ENCODE measurements around the gene UBA52. TPM values are rescaled to one million over a fixed set of nuclear protein-coding genes. Genes with fewer than 3 reads are reported as not detected.
"Not testable (repeated sequence)": the region's sequence is repeated elsewhere in the genome, so short reads cannot be mapped to it uniquely, and the experiment has no call there.

Gene UBA52
- total and polyA plus RNA-seq, 10 of the 15 experiments (the other 5 are each of a cell fraction or from before 2014, with no cell fraction given) = 1,131 to 2,392 (median 1,645) TPM

DNA sequence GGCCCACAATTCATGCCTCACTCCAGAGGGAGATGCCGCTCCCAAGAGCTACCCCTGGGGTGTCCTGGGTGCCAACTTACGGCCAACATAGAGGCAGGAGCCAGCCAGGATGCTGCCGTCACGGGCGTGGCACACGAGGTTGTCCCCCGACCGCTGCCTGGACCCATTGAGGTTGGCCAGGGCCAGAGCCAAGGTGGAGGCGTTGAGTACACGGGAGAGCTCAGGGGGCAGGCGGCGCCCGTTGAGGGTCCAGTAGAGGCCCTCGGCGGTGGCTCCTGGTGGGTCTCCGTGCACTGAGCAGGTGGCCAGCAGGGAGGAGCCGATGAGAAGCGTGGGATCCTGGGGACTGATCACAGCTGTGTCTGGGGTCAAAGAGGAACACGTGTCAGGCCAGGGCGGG, 27.8 kb downstream of the UBA52 start (continued):
- TF ChIP-seq, protein P1, sequence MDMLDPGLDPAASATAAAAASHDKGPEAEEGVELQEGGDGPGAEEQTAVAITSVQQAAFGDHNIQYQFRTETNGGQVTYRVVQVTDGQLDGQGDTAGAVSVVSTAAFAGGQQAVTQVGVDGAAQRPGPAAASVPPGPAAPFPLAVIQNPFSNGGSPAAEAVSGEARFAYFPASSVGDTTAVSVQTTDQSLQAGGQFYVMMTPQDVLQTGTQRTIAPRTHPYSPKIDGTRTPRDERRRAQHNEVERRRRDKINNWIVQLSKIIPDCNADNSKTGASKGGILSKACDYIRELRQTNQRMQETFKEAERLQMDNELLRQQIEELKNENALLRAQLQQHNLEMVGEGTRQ (IDR thresholded peaks at IDR 0.05; ENCODE audit: borderline replicate concordance, low read depth, low read length) = no peak
- TF ChIP-seq BHLHE40 (IDR thresholded peaks at IDR 0.05; ENCODE audit: borderline replicate concordance in 1 of 2, low read depth in 2 of 2, low read length in 1 of 2) = no peak

DNA sequence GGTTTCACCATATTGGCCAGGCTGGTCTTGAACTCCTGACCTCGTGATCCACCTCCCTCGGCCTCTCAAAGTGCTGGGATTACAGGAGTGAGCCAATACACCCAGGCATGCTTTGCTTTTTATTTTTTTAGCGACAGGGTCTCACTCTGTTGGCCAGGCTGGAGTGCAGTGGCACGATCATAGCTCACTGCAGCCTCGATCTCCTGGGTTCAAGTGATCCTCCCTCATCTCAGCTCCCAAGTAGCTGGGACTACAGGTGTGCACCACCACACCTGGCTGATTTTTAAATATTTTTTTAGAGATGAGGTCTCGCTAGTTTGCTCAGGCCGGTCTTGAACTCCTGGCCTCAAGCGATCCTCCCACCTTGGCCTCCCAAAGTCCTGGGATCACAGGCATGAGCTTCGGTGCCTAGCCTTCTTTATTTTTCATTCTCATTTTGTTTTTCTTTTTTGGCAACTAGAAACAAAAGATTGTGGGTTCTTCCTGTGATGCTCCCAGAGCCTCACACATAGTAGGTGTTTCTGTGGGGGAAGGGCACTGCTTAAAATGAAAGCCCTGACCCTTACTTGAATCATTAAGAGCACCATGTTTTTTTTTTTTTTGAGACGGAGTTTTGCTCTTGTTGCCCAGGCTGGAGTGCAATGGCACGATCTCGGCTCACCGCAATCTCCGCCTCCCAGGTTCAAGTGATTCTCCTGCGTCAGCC, 29.2 kb downstream of the UBA52 start:
- H3K36me3 ChIP-seq (ENCODE audit: control insufficient read depth in 2 of 2, insufficient read depth in 2 of 2, low read length in 1 of 2); SMC1A ChIA-PET (ENCODE audit: uncharacterized antibody, unreplicated experiment); H4K20me1 ChIP-seq (ENCODE audit: control insufficient read depth, insufficient read depth); H3K4me2 ChIP-seq (ENCODE audit: control insufficient read depth, insufficient read depth); in situ Hi-C loops (cut with MboI); RAD21 ChIA-PET (ENCODE audit: unreplicated experiment); CTCF ChIA-PET; BruUV-seq (replicated peaks); H3K9ac ChIP-seq (ENCODE audit: control insufficient read depth, insufficient read depth, low read length); H3K9me3 ChIP-seq (replicated peaks; ENCODE audit: control insufficient read depth, insufficient read depth, low read length); H3K79me2 ChIP-seq (ENCODE audit: control insufficient read depth, insufficient read depth, low read length); H3K27ac ChIP-seq (ENCODE audit: control insufficient read depth, insufficient read depth); FAIRE-seq; ATAC-seq; intact Hi-C loops (cut with micrococcal nuclease; ENCODE audit: unreplicated experiment); H3K4me1 ChIP-seq (ENCODE audit: control insufficient read depth, insufficient read depth, low read length); H3K4me3 ChIP-seq; DNase-seq (ENCODE audit: low read depth, low spot score); H3K27me3 ChIP-seq (replicated peaks in 1 of 2; ENCODE audit: control insufficient read depth in 2 of 2, insufficient read depth in 2 of 2, low read length in 1 of 2); H2AFZ ChIP-seq (ENCODE audit: control insufficient read depth, low read depth, low read length): not testable (repeated sequence)
- 71% methylated on average over 15 of the region's 15 CpGs for WGBS (ENCODE audit: insufficient coverage, insufficient replicate concordance, low lambda C conversion rate, missing lambda C conversion rate)
- POLR2A ChIA-PET = interaction anchor here (0.5 to 0.6 kb wide), 2 partner anchors 118 to 280 kb away, joined by 3 read pairs; no protein-coding TSS in a partner anchor

GRCh38 chr19:18601875-18602274, 30.2 kb downstream of the UBA52 start:
- ChIA-PET POLR2A (no interaction called here), CTCF (interaction anchor here (0.6 kb wide), 1 partner anchor 14 kb away, joined by 4 read pairs; no protein-coding TSS in a partner anchor), SMC1A (ENCODE audit: uncharacterized antibody, unreplicated experiment) (no interaction called here), RAD21 (ENCODE audit: unreplicated experiment) (no interaction called here)
- peaks cover 8 to 10% of the 10 kb centered on the region in 2 experiments for H3K27me3 ChIP-seq (replicated peaks in 1 of 2; ENCODE audit: control insufficient read depth in 2 of 2, insufficient read depth in 2 of 2, low read length in 1 of 2)
- no peak overlapping the region for H2AFZ ChIP-seq (ENCODE audit: control insufficient read depth, low read depth, low read length)
- in situ Hi-C loops (cut with MboI) (no loop called here), intact Hi-C loops (cut with micrococcal nuclease; ENCODE audit: unreplicated experiment) (no loop called here)
- no peak overlapping the region for H3K9ac ChIP-seq (ENCODE audit: control insufficient read depth, insufficient read depth, low read length)
- H3K9me3 ChIP-seq (replicated peaks; ENCODE audit: control insufficient read depth, insufficient read depth, low read length) = no peaks in the 10 kb centered on the region
- no peaks in the 10 kb centered on the region; the same call in 1 of the 2 replicates for H4K20me1 ChIP-seq (ENCODE audit: control insufficient read depth, insufficient read depth)
- no peaks in the 10 kb centered on the region for H3K36me3 ChIP-seq (ENCODE audit: control insufficient read depth in 2 of 2, insufficient read depth in 2 of 2, low read length in 1 of 2)
- DNase-seq (ENCODE audit: low read depth, low spot score) (no peak), ATAC-seq (no peak), FAIRE-seq (no peak)
- no peaks in the 10 kb centered on the region for H3K79me2 ChIP-seq (ENCODE audit: control insufficient read depth, insufficient read depth, low read length)
- H3K4me1 ChIP-seq (ENCODE audit: control insufficient read depth, insufficient read depth, low read length) = no peaks in the 10 kb centered on the region
- no TSS peak for BruUV-seq (replicated peaks)
- no peak overlapping the region for H3K4me2 ChIP-seq (ENCODE audit: control insufficient read depth, insufficient read depth)
- H3K27ac ChIP-seq (ENCODE audit: control insufficient read depth, insufficient read depth) = no peak overlapping the region
- 49% methylated on average over 4 of the region's 4 CpGs for WGBS (ENCODE audit: insufficient coverage, insufficient replicate concordance, low lambda C conversion rate, missing lambda C conversion rate)
- H3K4me3 ChIP-seq = no peak overlapping the region
- TF ChIP-seq JUND (IDR thresholded peaks at IDR 0.05; ENCODE audit: low read depth, low read length) = no peak
- TF ChIP-seq ATF2 (IDR thresholded peaks at IDR 0.05; ENCODE audit: low read length) = no peak
- no peak for TF ChIP-seq CBX3 (IDR thresholded peaks at IDR 0.05; ENCODE audit: borderline replicate concordance, low read depth)
- TF ChIP-seq, protein P2, sequence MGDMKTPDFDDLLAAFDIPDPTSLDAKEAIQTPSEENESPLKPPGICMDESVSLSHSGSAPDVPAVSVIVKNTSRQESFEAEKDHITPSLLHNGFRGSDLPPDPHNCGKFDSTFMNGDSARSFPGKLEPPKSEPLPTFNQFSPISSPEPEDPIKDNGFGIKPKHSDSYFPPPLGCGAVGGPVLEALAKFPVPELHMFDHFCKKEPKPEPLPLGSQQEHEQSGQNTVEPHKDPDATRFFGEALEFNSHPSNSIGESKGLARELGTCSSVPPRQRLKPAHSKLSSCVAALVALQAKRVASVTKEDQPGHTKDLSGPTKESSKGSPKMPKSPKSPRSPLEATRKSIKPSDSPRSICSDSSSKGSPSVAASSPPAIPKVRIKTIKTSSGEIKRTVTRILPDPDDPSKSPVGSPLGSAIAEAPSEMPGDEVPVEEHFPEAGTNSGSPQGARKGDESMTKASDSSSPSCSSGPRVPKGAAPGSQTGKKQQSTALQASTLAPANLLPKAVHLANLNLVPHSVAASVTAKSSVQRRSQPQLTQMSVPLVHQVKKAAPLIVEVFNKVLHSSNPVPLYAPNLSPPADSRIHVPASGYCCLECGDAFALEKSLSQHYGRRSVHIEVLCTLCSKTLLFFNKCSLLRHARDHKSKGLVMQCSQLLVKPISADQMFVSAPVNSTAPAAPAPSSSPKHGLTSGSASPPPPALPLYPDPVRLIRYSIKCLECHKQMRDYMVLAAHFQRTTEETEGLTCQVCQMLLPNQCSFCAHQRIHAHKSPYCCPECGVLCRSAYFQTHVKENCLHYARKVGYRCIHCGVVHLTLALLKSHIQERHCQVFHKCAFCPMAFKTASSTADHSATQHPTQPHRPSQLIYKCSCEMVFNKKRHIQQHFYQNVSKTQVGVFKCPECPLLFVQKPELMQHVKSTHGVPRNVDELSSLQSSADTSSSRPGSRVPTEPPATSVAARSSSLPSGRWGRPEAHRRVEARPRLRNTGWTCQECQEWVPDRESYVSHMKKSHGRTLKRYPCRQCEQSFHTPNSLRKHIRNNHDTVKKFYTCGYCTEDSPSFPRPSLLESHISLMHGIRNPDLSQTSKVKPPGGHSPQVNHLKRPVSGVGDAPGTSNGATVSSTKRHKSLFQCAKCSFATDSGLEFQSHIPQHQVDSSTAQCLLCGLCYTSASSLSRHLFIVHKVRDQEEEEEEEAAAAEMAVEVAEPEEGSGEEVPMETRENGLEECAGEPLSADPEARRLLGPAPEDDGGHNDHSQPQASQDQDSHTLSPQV (IDR thresholded peaks at IDR 0.05) = no peak
